Colonic mucosa (tissue), 4 donors: ENCODE measurements around the gene COL16A1. TPM values are rescaled to one million over a fixed set of nuclear protein-coding genes. Genes with fewer than 3 reads are reported as not detected.

Source experiments
- DNase-seq: peaks from one replicate; pipeline ENCODE4 v3.0.0-alpha.2; 2020
- H3K27ac ChIP-seq: fragments of 200-600 bp; one replicate; pipeline ENCODE4 v1.8.0; 2021
- H3K27me3 ChIP-seq: fragments of 200-600 bp; one replicate; pipeline ENCODE4 v1.8.0; 2021
- H3K36me3 ChIP-seq: fragments of 200-600 bp; one replicate; pipeline ENCODE4 v1.8.0; 2021
- H3K4me1 ChIP-seq: fragments of 200-600 bp; one replicate; pipeline ENCODE4 v1.8.0; 2021; ENCODE audit warnings: mild to moderate bottlenecking
- H3K4me3 ChIP-seq: fragments of 200-600 bp; one replicate; pipeline ENCODE4 v1.8.0; 2021
- H3K9ac ChIP-seq, 2 donors: one replicate each; pipeline ENCODE4 v1.7.0; 2013; ENCODE audit warnings: control low read depth in 2 of 2, low read depth in 2 of 2, low read length in 2 of 2
- H3K9me3 ChIP-seq: fragments of 200-600 bp; one replicate; pipeline ENCODE4 v1.8.0; 2021
- intact Hi-C: fragments of 100-400 bp; cut with DNase I; formaldehyde crosslinking; loops from one replicate; pipeline ENCODE4 v1.14.1; 2022
- total RNA-seq, 2 donors: library from RNA; stranded (reverse); fragmentation: NEBNext Ultra II Directional in 1 of 2; extraction: Animal tissue kit (Norgen Biotek cat#: 25700) in 1 of 2; gene quantifications; one replicate each; pipeline ENCODE4 v1.2.1, GENCODE V29; 2021
- TF ChIP-seq, protein P1 (sequence below): fragments of 200-600 bp; IDR thresholded peaks from one replicate; pipeline ENCODE4 v1.8.0; 2022; ENCODE audit warnings: antibody characterized with exemption, mild to moderate bottlenecking
- donor health status: healthy.
- donor health status: DM: no; HTN: no; CAD: no.
- donor health status: DM: no; HTN: no; CAD: no.

COL16A1 gene
- total RNA-seq: 10 to 100 TPM in 1 of 2 donors, 1 to 10 TPM in 1; 9.0 to 15.4 TPM

- H3K9ac ChIP-seq: peak within 1 kb of the TSS; percentile 52 to 57
- intact Hi-C loops: no loop called here
Observed at GRCh38 chr1:31703431-31704270, at the start of gene COL16A1. Gene COL16A1 (minus strand): TSS chr1:31704017. CDS start chr1:31702193, 1,824 bp downstream.

GRCh38 chr1:31752952-31753475 is 49.2 kb upstream of the COL16A1 start:
- intact Hi-C loops: no loop called here
- Histone ChIP-seq H3K27ac (no peak overlapping the region), H3K9me3 (no peaks in the 10 kb centered on the region), H3K36me3 (no peaks in the 10 kb centered on the region), H3K9ac (peak overlapping the region in 1 of 2 donors; percentile 38), H3K27me3 (no peaks in the 10 kb centered on the region), H3K4me3 (no peak overlapping the region), H3K4me1 (no peaks in the 10 kb centered on the region)
- no peak for DNase-seq
- TF ChIP-seq, protein P1, sequence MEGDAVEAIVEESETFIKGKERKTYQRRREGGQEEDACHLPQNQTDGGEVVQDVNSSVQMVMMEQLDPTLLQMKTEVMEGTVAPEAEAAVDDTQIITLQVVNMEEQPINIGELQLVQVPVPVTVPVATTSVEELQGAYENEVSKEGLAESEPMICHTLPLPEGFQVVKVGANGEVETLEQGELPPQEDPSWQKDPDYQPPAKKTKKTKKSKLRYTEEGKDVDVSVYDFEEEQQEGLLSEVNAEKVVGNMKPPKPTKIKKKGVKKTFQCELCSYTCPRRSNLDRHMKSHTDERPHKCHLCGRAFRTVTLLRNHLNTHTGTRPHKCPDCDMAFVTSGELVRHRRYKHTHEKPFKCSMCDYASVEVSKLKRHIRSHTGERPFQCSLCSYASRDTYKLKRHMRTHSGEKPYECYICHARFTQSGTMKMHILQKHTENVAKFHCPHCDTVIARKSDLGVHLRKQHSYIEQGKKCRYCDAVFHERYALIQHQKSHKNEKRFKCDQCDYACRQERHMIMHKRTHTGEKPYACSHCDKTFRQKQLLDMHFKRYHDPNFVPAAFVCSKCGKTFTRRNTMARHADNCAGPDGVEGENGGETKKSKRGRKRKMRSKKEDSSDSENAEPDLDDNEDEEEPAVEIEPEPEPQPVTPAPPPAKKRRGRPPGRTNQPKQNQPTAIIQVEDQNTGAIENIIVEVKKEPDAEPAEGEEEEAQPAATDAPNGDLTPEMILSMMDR: no peak

More at GRCh38 chr1:31703431-31704270, at the start of gene COL16A1:
- Histone ChIP-seq H3K36me3 (no peaks in the 10 kb centered on the region), H3K27me3 (no peaks in the 10 kb centered on the region), H3K9me3 (no peaks in the 10 kb centered on the region), H3K4me3 (peak within 1 kb of the TSS; percentile 4), H3K27ac (peak within 1 kb of the TSS; percentile 67), H3K4me1 (peaks cover 14% of the 10 kb centered on the region)
- DNase-seq: peak; percentile 65
- TF ChIP-seq, protein P1: no peak

- no peak for DNase-seq
- H3K9ac ChIP-seq: no peak overlapping the region
- no peak overlapping the region for H3K4me3 ChIP-seq
- no peaks in the 10 kb centered on the region for H3K27me3 ChIP-seq
- H3K9me3 ChIP-seq: no peaks in the 10 kb centered on the region
- no peak overlapping the region for H3K27ac ChIP-seq
- H3K4me1 ChIP-seq: no peaks in the 10 kb centered on the region
- TF ChIP-seq, protein P1: no peak
- no peaks in the 10 kb centered on the region for H3K36me3 ChIP-seq
- intact Hi-C loops: no loop called here
Observed at GRCh38 chr1:31752258-31752657, 48.4 kb upstream of the COL16A1 start.

- Histone ChIP-seq H3K4me1 (no peaks in the 10 kb centered on the region), H3K27me3 (no peaks in the 10 kb centered on the region), H3K4me3 (no peak overlapping the region), H3K9me3 (no peaks in the 10 kb centered on the region), H3K36me3 (no peaks in the 10 kb centered on the region), H3K27ac (no peak overlapping the region), H3K9ac (no peak overlapping the region)
- TF ChIP-seq, protein P1: no peak
- DNase-seq: no peak
- intact Hi-C loops: no loop called here
Observed at GRCh38 chr1:31751822-31752241, 48.0 kb upstream of the COL16A1 start.

DNA sequence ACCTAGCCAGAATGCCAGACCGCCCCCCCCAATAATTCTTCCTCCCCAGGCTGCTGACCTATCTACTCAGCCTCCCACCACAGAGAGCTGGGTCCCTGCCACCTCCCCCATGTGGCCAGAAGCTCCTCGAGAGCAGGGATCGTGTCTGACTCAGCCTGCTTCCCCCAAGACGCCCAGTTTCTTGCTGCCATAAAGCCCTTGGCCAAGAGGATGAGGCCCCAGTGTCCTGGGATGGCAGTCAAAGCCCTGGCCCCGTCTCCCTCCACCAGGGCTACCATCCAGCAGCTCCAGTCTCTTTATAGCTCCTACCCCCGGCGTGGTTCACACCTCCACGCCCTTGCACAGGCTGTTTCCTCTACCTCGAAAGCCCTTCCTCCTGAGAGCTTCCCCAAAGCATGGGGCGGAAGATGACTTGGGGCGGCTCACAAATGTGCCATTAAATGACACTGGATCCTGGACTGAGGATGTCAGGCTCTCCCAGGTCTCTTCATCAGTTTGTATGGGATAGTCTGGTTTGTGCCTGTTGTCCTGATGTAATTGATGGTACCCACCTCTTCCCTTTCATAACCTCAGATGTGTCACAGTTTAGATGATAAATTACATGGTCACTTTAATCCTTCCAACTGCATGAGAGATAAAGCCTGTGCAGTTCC is 47.2 kb upstream of the COL16A1 start:
- TF ChIP-seq, protein P1: no peak
- Histone ChIP-seq H3K27me3 (no peaks in the 10 kb centered on the region), H3K4me3 (no peak overlapping the region), H3K36me3 (no peaks in the 10 kb centered on the region), H3K9ac (no peak overlapping the region), H3K27ac (no peak overlapping the region), H3K9me3 (no peaks in the 10 kb centered on the region), H3K4me1 (no peaks in the 10 kb centered on the region)
- DNase-seq: no peak
- intact Hi-C loops: no loop called here
